UCSD-AML1 (cell line): ENCODE data around the gene LRRN1.

Source experiments
- DNase-seq: peaks from one replicate; lab custom pipeline; 2025; ENCODE audit not compliant: unreplicated experiment; lab: John Stamatoyannopoulos, UW

The LRRN1 gene

DNA sequence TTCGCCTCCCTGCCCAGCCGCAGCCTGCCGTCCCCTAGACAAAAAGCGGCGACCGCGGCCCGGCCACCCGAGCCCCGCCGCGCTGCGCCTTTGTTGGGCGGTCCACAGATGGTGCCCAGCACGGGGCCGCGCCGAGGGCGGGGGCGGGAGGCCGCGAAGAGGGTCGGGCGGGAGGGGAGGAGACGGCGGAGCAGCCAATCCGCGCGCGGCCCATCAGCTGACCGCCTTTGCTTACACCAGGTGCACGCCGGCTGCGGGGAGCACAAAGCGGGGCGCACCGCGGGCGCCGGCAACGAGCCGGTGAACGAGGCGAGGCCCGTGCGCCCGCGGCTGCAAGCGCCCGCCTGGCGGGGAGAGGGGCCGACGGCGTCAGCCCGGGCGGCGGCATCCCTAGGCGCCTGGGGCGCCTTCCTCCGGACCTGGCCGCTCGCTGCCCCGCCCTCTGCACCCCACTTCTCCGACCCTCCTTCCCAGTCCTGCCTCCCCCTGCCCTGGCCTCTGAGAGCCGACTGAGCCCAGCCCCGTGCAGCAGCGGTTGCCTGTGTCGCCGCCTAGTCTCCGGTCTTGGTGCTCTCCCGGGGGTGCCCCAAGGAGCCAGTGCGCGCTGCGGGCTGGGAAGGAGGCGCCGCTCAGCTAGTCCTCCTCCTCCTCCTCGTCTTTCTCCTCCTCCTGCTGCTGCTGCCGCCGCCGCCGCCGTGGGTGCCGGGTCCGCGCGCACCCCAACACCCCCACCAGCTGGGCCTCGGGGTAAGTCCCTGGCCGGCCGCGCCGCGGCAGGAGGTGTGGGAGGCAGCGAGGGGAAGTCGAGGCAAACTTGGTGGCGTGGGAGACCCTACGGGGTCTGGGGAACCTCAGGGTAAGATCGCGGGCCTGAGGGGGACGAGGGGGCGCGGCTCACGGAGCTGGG, at the start of gene LRRN1:
Gene LRRN1, plus strand, starts transcription at position 259 of the 907 bp plus-strand sequence. CDS start 45,211 bp downstream, outside the sequence.
- DNase-seq = no peak

GRCh38 chr3:3753416-3753815, 45.8 kb upstream of the LRRN1 start:
- no peak for DNase-seq

DNA sequence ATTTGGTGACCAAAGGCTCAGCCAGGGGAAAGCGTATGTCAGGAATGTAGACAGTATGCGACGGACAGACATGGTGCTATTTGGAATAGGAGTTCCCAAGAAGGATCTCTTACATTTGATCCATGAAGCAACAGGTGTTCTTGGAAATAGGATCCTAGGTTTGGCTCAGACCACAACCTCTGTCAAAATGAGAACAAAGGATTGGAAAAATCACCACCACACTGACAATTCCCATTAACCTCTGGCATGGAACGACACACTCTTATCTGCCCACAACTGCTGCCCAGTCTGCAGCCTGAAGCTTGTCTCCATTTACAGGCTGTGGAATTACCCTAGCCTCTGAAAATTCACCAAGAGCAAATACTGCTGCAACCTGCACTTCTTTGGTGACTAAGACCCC, 33.6 kb upstream of the LRRN1 start:
- no peak for DNase-seq

- no peak for DNase-seq
Observed at GRCh38 chr3:3766140-3766539, 33.1 kb upstream of the LRRN1 start.

DNA sequence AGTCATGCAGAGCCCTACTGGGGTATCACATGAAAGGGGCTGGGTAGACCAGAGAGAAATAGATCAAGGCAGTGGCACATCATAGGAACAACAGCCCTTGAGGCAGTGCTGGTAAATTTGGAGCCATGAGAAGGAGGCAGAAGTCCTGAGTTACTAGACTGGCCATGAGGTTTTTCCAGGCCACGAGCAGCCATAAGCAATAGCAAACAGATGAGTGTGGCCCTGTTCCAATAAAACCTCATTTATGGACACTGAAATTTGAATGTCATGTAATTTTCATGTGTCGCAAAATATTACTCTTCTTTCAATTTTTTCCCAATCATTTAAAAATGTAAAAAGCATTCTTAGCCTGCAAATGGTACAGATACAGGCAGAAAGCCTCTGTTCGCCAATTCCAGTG, 28.1 kb upstream of the LRRN1 start:
- no peak for DNase-seq

GRCh38 chr3:3771567-3771966, 27.7 kb upstream of the LRRN1 start:
- no peak for DNase-seq

DNA sequence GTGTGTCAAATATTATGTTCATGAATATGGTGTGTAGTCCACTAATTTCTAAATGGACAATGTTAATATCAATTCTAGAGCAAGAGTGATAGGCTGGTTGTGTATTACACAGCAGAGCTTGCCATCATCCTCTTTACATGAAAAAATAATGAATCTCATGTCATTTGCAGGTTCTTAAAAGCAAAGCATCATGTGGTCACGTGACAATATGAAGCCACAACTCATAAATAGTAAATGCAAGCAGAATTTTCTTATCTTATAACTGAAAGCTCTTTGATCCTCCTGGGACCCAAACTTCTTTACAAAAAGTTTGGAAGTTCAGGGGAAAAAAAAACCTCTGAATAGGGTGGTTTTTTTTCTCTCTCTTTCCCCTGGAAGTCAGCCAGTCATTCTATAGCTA, 26.9 kb upstream of the LRRN1 start:
- DNase-seq = no peak

GRCh38 chr3:3772920-3773319, 26.3 kb upstream of the LRRN1 start:
- DNase-seq = no peak

- no peak for DNase-seq
Observed at GRCh38 chr3:3776607-3777006, 22.6 kb upstream of the LRRN1 start.

- no peak for DNase-seq
Observed at GRCh38 chr3:3778216-3778615, 21.0 kb upstream of the LRRN1 start.

GRCh38 chr3:3778641-3779270, 20.5 kb upstream of the LRRN1 start:
- no peak for DNase-seq

- DNase-seq = no peak
Observed at GRCh38 chr3:3782457-3782856, 16.8 kb upstream of the LRRN1 start.

- no peak for DNase-seq
Observed at GRCh38 chr3:3783210-3783609, 16.0 kb upstream of the LRRN1 start.

GRCh38 chr3:3783696-3784095, 15.5 kb upstream of the LRRN1 start:
- DNase-seq = no peak

GRCh38 chr3:3792391-3792790, 6.8 kb upstream of the LRRN1 start:
- no peak for DNase-seq

- DNase-seq = no peak
Observed at GRCh38 chr3:3798631-3799113, 559 bp upstream of the LRRN1 start.

GRCh38 chr3:3800080-3800455, 837 bp downstream of the LRRN1 start:
- no peak for DNase-seq

- no peak for DNase-seq
Observed at GRCh38 chr3:3800685-3801493, 1.7 kb downstream of the LRRN1 start.

- DNase-seq = no peak
Observed at GRCh38 chr3:3801494-3801841, 2.2 kb downstream of the LRRN1 start.

DNA sequence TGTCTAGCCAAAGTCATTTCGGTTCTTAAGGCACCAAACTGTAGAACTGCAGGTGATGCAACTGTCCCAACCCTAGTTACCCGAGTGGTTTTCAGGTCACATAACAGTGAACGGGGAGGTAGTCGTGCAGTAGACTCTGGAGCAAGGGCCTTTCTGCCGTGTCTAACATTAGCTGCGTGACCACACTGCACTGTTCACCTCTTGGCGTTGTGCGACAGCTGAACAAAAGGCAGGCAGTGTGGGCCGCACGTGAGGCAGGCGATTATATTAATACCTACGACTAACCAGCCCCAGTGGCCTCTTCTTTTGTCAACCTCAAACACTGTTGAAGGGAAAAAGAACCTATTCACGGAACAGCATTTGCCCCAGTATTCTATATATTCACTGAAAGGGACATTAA, 2.8 kb downstream of the LRRN1 start:
- no peak for DNase-seq

DNA sequence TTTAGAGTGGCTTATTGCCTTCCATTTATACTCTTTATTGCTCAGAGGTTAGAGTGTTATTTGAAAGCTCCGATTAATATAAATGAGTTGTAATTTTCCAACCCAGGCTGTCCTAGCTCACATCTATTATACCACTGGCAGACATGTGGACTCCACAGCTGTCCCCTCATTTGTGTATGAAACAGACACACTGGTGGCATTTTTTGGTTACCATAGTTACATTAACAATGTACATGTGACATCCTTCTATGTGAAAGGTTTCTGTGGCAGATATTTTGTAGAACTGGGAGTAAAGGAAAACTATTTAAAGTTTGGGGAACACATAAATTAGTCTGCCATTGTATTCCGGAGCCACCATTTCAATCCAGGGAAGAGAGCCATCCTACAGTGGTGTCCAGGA, 5.3 kb downstream of the LRRN1 start:
- no peak for DNase-seq

DNA sequence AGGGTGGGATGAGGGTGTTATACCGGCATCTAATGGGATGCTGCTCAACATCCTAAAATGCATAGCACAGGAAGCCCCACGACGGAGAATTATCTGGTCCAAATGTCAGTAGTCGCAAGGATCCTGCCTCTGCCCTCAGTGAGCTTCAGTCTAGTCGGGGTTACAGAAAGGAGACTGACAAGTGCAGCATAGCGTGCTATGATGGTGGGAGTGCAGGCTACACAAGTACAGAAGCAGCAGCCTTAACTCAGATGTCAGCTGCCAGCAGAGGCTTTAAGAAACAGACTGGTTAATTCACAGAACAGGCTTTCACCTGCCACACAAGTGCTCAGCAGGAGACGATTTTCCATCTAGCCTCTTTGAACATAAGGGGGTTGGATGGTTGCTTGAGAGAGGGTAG, 6.9 kb downstream of the LRRN1 start:
- no peak for DNase-seq
